ENCODE results near the gene ADAP2. TPM values are rescaled to one million over a fixed set of nuclear protein-coding genes. Genes with fewer than 3 reads are reported as not detected.

ADAP2 gene
- total RNA-seq, 3 donors from 2014 or later: 7.5 to 40.0 (median 12.3) TPM

DNA sequence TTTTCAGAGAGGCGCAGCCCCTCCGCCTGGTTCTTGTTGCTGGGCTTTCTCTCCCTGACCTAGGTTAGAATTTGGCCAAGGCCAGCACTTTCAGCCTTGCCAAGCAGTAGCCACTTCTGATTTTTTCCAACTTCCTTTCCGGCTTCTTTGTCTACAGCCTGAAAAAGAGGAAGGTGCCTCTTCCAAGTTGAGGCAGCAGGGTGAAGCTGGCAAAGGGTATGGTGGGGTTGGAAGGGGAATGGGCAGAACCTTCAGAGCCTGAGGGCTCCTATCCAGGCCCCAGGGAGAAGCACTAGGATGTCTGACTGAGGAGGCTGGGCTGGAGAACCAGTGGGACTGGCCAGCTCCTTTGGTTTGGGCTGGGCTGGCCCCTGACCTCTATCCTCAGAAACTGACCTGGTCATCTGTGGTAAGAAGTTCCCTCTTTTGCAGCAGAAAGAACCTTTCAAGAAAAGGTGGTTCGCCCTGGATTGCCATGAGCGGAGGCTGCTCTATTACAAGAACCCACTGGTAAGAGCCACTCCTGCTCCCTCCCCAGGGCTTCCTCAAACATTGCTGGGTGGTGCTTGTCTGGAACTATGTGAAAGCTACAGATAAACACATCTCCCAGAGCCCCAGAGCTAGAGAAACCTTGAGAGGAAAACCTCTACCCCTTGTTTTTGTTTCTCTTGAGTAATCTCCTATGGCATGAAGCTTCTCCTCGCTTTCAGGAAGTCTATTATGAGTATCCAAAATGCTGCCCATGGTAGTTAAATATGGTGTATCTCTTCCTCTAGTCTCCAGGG, 32.5 kb downstream of the ADAP2 start:
- intact Hi-C loops (cut with DNase I; ENCODE audit: low total_unique reads): no loop called here

GRCh38 chr17:30956764-30957374, 35.1 kb downstream of the ADAP2 start:
- DNase-seq (ENCODE audit: low spot score in 2 of 2): peak in 1 of 2 donors; percentile 30
- Histone ChIP-seq H3K27ac (no peak overlapping the region), H3K27me3 (no peaks in the 10 kb centered on the region), H3K9me3 (no peaks in the 10 kb centered on the region), H3K4me3 (peak overlapping the region in 1 of 3 donors; percentile 12), H3K4me1 (no peaks in the 10 kb centered on the region), H3K36me3 (no peaks in the 10 kb centered on the region)
- TF ChIP-seq POLR2AphosphoS5 (IDR thresholded peaks at IDR 0.05) (no peak), POLR2A (IDR thresholded peaks at IDR 0.05) (no peak), CTCF (IDR thresholded peaks at IDR 0.05) (no peak)
- intact Hi-C loops (cut with DNase I; ENCODE audit: low total_unique reads): no loop called here

More for the DNA sequence above, 32.5 kb downstream of the ADAP2 start:
- H3K36me3 ChIP-seq: no peaks in the 10 kb centered on the region
- peak overlapping the region in 1 of 3 donors; percentile 17 for H3K4me3 ChIP-seq
- no peak for TF ChIP-seq POLR2A (IDR thresholded peaks at IDR 0.05)
- TF ChIP-seq POLR2AphosphoS5 (IDR thresholded peaks at IDR 0.05): no peak
- TF ChIP-seq CTCF (IDR thresholded peaks at IDR 0.05): no peak
- no peaks in the 10 kb centered on the region for H3K27me3 ChIP-seq
- H3K4me1 ChIP-seq: no peaks in the 10 kb centered on the region
- peak overlapping the region in 1 of 2 donors; percentile 55 for H3K27ac ChIP-seq
- DNase-seq (ENCODE audit: low spot score in 2 of 2): peak in 1 of 2 donors; percentile 27
- H3K9me3 ChIP-seq: no peaks in the 10 kb centered on the region

DNA sequence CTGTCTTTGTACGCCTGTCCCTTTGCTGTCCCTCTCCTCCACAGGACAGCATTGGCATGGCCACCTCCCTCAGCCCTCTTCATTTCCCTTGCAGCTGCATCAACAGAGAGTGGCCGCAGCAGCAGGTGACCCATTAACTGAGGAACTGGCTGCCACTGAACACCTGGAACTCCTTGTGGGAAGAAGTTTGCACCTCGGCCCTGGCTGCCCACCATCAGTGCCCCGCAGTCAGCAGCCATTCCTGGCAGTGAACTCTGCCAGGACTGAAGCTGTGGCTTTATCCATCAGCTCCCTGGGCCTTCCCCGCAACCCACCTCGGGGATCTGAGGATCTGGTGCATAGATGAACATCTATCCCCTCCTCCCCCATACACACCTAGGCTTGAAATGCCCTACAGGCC, 36.0 kb downstream of the ADAP2 start:
- Histone ChIP-seq H3K36me3 (no peaks in the 10 kb centered on the region), H3K27me3 (no peaks in the 10 kb centered on the region), H3K27ac (no peak overlapping the region), H3K4me1 (no peaks in the 10 kb centered on the region), H3K9me3 (no peaks in the 10 kb centered on the region), H3K4me3 (no peak overlapping the region)
- peak in 1 of 2 donors; percentile 43 for DNase-seq (ENCODE audit: low spot score in 2 of 2)
- TF ChIP-seq POLR2AphosphoS5 (IDR thresholded peaks at IDR 0.05) (no peak), POLR2A (IDR thresholded peaks at IDR 0.05) (no peak), CTCF (IDR thresholded peaks at IDR 0.05) (no peak)
- intact Hi-C loops (cut with DNase I; ENCODE audit: low total_unique reads): no loop called here

DNA sequence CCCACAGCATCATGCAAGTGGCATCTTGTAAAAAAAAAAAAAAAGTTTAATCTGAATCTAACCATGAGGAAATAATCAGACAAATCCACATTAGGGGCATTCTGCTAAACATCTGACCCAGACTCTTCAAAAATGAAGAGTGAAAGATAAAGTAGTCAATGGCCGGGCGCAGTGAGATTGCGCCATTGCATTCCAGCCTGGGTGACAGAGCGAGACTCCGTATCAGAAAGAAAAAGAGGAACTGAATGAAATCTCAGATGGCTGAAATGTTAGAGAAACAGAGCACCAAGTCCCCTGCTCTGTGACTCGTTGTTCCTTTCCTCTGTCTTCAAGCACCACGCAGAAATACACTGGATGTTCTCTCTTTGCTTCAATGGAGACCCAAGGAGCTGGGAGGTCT, 36.4 kb downstream of the ADAP2 start:
- Histone ChIP-seq H3K36me3 (no peaks in the 10 kb centered on the region), H3K9me3 (no peaks in the 10 kb centered on the region), H3K27ac (no peak overlapping the region), H3K27me3 (no peaks in the 10 kb centered on the region), H3K4me1 (no peaks in the 10 kb centered on the region), H3K4me3 (no peak overlapping the region)
- no peak for DNase-seq (ENCODE audit: low spot score in 2 of 2)
- intact Hi-C loops (cut with DNase I; ENCODE audit: low total_unique reads): no loop called here
- TF ChIP-seq CTCF (IDR thresholded peaks at IDR 0.05) (no peak), POLR2AphosphoS5 (IDR thresholded peaks at IDR 0.05) (no peak), POLR2A (IDR thresholded peaks at IDR 0.05) (no peak)
